Measurements from ENCODE around the gene TMEM250.

TMEM250 gene

GRCh38 chr9:136157477-136158265 lies 39.0 kb upstream of the TMEM250 start:
- DNase-seq (ENCODE audit: low read depth), result no peak
- no peak for TF ChIP-seq CTCF (IDR thresholded peaks at IDR 0.05; ENCODE audit: low read depth, low read length)
- no peak for TF ChIP-seq MYC (IDR thresholded peaks at IDR 0.05; ENCODE audit: low read depth, low read length)
- no peak for TF ChIP-seq MAX (IDR thresholded peaks at IDR 0.05; ENCODE audit: low read depth, low read length)
- TF ChIP-seq POLR2A (IDR thresholded peaks at IDR 0.05; ENCODE audit: extremely low read depth, insufficient read length), result no peak
- no peak overlapping the region for H3K4me3 ChIP-seq (ENCODE audit: low read depth, low read length)

GRCh38 chr9:136156209-136157120 lies 37.8 kb upstream of the TMEM250 start:
- no peak overlapping the region for H3K4me3 ChIP-seq (ENCODE audit: low read depth, low read length)
- TF ChIP-seq MYC (IDR thresholded peaks at IDR 0.05; ENCODE audit: low read depth, low read length) (no peak), POLR2A (IDR thresholded peaks at IDR 0.05; ENCODE audit: extremely low read depth, insufficient read length) (no peak), CTCF (IDR thresholded peaks at IDR 0.05; ENCODE audit: low read depth, low read length) (no peak), MAX (IDR thresholded peaks at IDR 0.05; ENCODE audit: low read depth, low read length) (no peak)
- no peak for DNase-seq (ENCODE audit: low read depth)

- TF ChIP-seq MYC (IDR thresholded peaks at IDR 0.05; ENCODE audit: low read depth, low read length) (no peak), CTCF (IDR thresholded peaks at IDR 0.05; ENCODE audit: low read depth, low read length) (no peak), MAX (IDR thresholded peaks at IDR 0.05; ENCODE audit: low read depth, low read length) (no peak), POLR2A (IDR thresholded peaks at IDR 0.05; ENCODE audit: extremely low read depth, insufficient read length) (no peak)
- DNase-seq (ENCODE audit: low read depth), result no peak
- no peak overlapping the region for H3K4me3 ChIP-seq (ENCODE audit: low read depth, low read length)
These were observed 36.9 kb upstream of the TMEM250 start for GRCh38 chr9:136155576-136155975.

GRCh38 chr9:136154943-136155342 lies 36.3 kb upstream of the TMEM250 start:
- no peak for TF ChIP-seq CTCF (IDR thresholded peaks at IDR 0.05; ENCODE audit: low read depth, low read length)
- no peak for TF ChIP-seq MAX (IDR thresholded peaks at IDR 0.05; ENCODE audit: low read depth, low read length)
- TF ChIP-seq POLR2A (IDR thresholded peaks at IDR 0.05; ENCODE audit: extremely low read depth, insufficient read length), result no peak
- TF ChIP-seq MYC (IDR thresholded peaks at IDR 0.05; ENCODE audit: low read depth, low read length), result no peak
- no peak for DNase-seq (ENCODE audit: low read depth)
- no peak overlapping the region for H3K4me3 ChIP-seq (ENCODE audit: low read depth, low read length)

GRCh38 chr9:136153381-136154065 lies 34.8 kb upstream of the TMEM250 start:
- TF ChIP-seq POLR2A (IDR thresholded peaks at IDR 0.05; ENCODE audit: extremely low read depth, insufficient read length) (no peak), MYC (IDR thresholded peaks at IDR 0.05; ENCODE audit: low read depth, low read length) (no peak), MAX (IDR thresholded peaks at IDR 0.05; ENCODE audit: low read depth, low read length) (no peak), CTCF (IDR thresholded peaks at IDR 0.05; ENCODE audit: low read depth, low read length) (no peak)
- DNase-seq (ENCODE audit: low read depth), result no peak
- no peak overlapping the region for H3K4me3 ChIP-seq (ENCODE audit: low read depth, low read length)
